RWPE1 (cell line): Measurements from ENCODE around the gene ALK.

Experiments used
- CTCF ChIA-PET: fragments of 350-600 bp; sonication (Branson Sonifier 250); formaldehyde crosslinking; extraction: SDS; loops from one replicate; lab custom pipeline; 2021; lab: Yijun Ruan, JAX
- POLR2A ChIA-PET: fragments of 400-600 bp; formaldehyde crosslinking; extraction: SDS; loops from one replicate; lab custom pipeline; 2020; ENCODE audit warnings: antibody characterized with exemption; ENCODE audit not compliant: low non-redundant PET; lab: Yijun Ruan, JAX
- DNase-seq: peaks from one replicate; pipeline ENCODE4 v3.0.0; 2012; ENCODE audit warnings: low spot score
- H3K27ac ChIP-seq: fragments of 450-650 bp; 2 replicates; pipeline ENCODE4 v1.5.1; 2017
- CTCF ChIP-seq: fragments of 450-650 bp; conservative IDR thresholded peaks from 2 replicates; pipeline ENCODE4 v1.5.1; 2017; ENCODE audit warnings: low read depth, mild to moderate bottlenecking

The ALK gene

GRCh38 chr2:29370173-29370572 lies 551.2 kb downstream of the ALK start:
- no peak overlapping the region for H3K27ac ChIP-seq
- ChIA-PET CTCF (no interaction called here), POLR2A (no interaction called here)
- no peak for TF ChIP-seq CTCF
- no peak for DNase-seq

- no peak for TF ChIP-seq CTCF
- ChIA-PET CTCF (interaction anchor here (0.6 to 0.7 kb wide), 2 partner anchors 118 to 473 kb away, joined by 3 to 4 read pairs; no protein-coding TSS in a partner anchor), POLR2A (no interaction called here)
- no peak overlapping the region for H3K27ac ChIP-seq
- DNase-seq = no peak
These were observed 552.7 kb downstream of the ALK start for GRCh38 chr2:29368659-29369040.

GRCh38 chr2:29367986-29368658 lies 553.3 kb downstream of the ALK start:
- ChIA-PET CTCF (interaction anchor here (0.7 kb wide), 1 partner anchor 582 kb away, joined by 5 read pairs; no protein-coding TSS in a partner anchor), POLR2A (no interaction called here)
- TF ChIP-seq CTCF = no peak
- DNase-seq = no peak
- H3K27ac ChIP-seq = no peak overlapping the region

- no peak for TF ChIP-seq CTCF
- H3K27ac ChIP-seq = no peak overlapping the region
- ChIA-PET POLR2A (no interaction called here), CTCF (no interaction called here)
- DNase-seq = no peak
These were observed 558.3 kb downstream of the ALK start for GRCh38 chr2:29363111-29363510.

GRCh38 chr2:29361231-29361630 lies 560.2 kb downstream of the ALK start:
- CTCF ChIA-PET = no interaction called here
- POLR2A ChIA-PET = no interaction called here
- DNase-seq = no peak
- TF ChIP-seq CTCF = no peak
- no peak overlapping the region for H3K27ac ChIP-seq

GRCh38 chr2:29360016-29360784 lies 561.2 kb downstream of the ALK start:
- TF ChIP-seq CTCF = no peak
- no peak overlapping the region for H3K27ac ChIP-seq
- ChIA-PET CTCF (no interaction called here), POLR2A (no interaction called here)
- no peak for DNase-seq
